ENCODE measurements around the gene ESRRG.

DNA sequence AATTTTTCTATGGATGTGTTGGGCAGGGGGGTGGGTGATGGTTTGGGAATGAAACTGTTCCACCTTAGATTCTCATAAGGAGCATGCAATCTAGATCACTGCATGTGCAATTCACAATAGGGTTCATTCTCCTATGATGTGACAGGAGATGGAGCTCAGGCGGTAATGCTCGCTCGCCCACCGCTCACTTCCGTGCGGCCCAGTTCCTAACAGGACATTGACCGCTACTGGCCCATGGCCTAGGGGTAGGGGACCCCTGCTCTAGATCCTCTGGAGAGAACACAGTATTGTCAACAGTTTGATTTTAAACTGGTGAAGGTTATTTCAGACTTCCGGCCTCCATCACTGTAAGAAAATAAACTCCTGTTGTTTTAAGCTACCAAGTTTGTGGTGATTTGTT is 245.0 kb downstream of the ESRRG start:
- no peak for TF ChIP-seq RAD21 (conservative IDR thresholded peaks at IDR 0.05)
- TF ChIP-seq, protein P1, sequence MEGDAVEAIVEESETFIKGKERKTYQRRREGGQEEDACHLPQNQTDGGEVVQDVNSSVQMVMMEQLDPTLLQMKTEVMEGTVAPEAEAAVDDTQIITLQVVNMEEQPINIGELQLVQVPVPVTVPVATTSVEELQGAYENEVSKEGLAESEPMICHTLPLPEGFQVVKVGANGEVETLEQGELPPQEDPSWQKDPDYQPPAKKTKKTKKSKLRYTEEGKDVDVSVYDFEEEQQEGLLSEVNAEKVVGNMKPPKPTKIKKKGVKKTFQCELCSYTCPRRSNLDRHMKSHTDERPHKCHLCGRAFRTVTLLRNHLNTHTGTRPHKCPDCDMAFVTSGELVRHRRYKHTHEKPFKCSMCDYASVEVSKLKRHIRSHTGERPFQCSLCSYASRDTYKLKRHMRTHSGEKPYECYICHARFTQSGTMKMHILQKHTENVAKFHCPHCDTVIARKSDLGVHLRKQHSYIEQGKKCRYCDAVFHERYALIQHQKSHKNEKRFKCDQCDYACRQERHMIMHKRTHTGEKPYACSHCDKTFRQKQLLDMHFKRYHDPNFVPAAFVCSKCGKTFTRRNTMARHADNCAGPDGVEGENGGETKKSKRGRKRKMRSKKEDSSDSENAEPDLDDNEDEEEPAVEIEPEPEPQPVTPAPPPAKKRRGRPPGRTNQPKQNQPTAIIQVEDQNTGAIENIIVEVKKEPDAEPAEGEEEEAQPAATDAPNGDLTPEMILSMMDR (IDR thresholded peaks at IDR 0.05; ENCODE audit: poor library complexity, severe bottlenecking), result no peak
- no peak for TF ChIP-seq EP300 (conservative IDR thresholded peaks at IDR 0.05; ENCODE audit: poor library complexity, severe bottlenecking)
- no peak for TF ChIP-seq EZH2 (IDR thresholded peaks at IDR 0.05; ENCODE audit: borderline replicate concordance, insufficient read depth, low read length, poor library complexity, severe bottlenecking)
